ENCODE results near the gene LMTK2.
"Not testable (repeated sequence)": the region's sequence is repeated elsewhere in the genome, so short reads cannot be mapped to it uniquely, and the experiment has no call there.

LMTK2 gene

GRCh38 chr7:98107313-98107721 is 655 bp downstream of the LMTK2 start:
- no peak for DNase-seq

- DNase-seq: no peak
These were observed 3.8 kb downstream of the LMTK2 start for GRCh38 chr7:98110249-98111022.

- DNase-seq: no peak
These were observed 5.4 kb downstream of the LMTK2 start for GRCh38 chr7:98112077-98112476.

- no peak for DNase-seq
These were observed 9.3 kb downstream of the LMTK2 start for GRCh38 chr7:98115746-98116525.

GRCh38 chr7:98116656-98117461 is 10.2 kb downstream of the LMTK2 start:
- no peak for DNase-seq

- no peak for DNase-seq
These were observed 12.7 kb downstream of the LMTK2 start for GRCh38 chr7:98119256-98119918.

GRCh38 chr7:98120559-98120958 is 13.9 kb downstream of the LMTK2 start:
- DNase-seq: no peak

GRCh38 chr7:98121388-98121787 is 14.7 kb downstream of the LMTK2 start:
- not testable (repeated sequence) for DNase-seq

GRCh38 chr7:98123365-98123696 is 16.7 kb downstream of the LMTK2 start:
- no peak for DNase-seq

- DNase-seq: no peak
These were observed 19.1 kb downstream of the LMTK2 start for GRCh38 chr7:98125759-98126158.

GRCh38 chr7:98126311-98127142 is 19.9 kb downstream of the LMTK2 start:
- DNase-seq: no peak

- no peak for DNase-seq
These were observed 21.7 kb downstream of the LMTK2 start for GRCh38 chr7:98128346-98128745.

- DNase-seq: no peak
These were observed 24.3 kb downstream of the LMTK2 start for GRCh38 chr7:98130959-98131358.

GRCh38 chr7:98133181-98133580 is 26.5 kb downstream of the LMTK2 start:
- no peak for DNase-seq

- DNase-seq: no peak
These were observed 27.1 kb downstream of the LMTK2 start for GRCh38 chr7:98133621-98134303.

- no peak for DNase-seq
These were observed 28.0 kb downstream of the LMTK2 start for GRCh38 chr7:98134420-98135228.

GRCh38 chr7:98135984-98136383 is 29.3 kb downstream of the LMTK2 start:
- no peak for DNase-seq

GRCh38 chr7:98136423-98136822 is 29.8 kb downstream of the LMTK2 start:
- DNase-seq: no peak

- DNase-seq: no peak
These were observed 30.6 kb downstream of the LMTK2 start for GRCh38 chr7:98137134-98137825.

- DNase-seq: no peak
These were observed 31.1 kb downstream of the LMTK2 start for GRCh38 chr7:98137826-98138151.

Data from GOT3 (cell line).